ENCODE data around the gene INPP4A.

The INPP4A gene

GRCh38 chr2:98568161-98568956 is 123.7 kb downstream of the INPP4A start:
- Histone ChIP-seq H3K9ac (ENCODE audit: insufficient read length) (no peak overlapping the region), H3K4me3 (no peak overlapping the region), H3K9me3 (ENCODE audit: low read depth, low read length) (no peaks in the 10 kb centered on the region), H3K27ac (no peak overlapping the region), H3K36me3 (ENCODE audit: insufficient read depth, low read length) (peaks cover 5% of the 10 kb centered on the region; the same call in 1 of the 2 replicates)
- TF ChIP-seq POLR2AphosphoS5 (IDR thresholded peaks at IDR 0.05; ENCODE audit: borderline replicate concordance, low read depth, low read length) (no peak), FOXP2 (optimal IDR thresholded peaks at IDR 0.05; ENCODE audit: control extremely low read depth, extremely low read length, insufficient read depth) (no peak), EZH2 (IDR thresholded peaks at IDR 0.05) (no peak)
- DNase-seq (ENCODE audit: low read depth, low spot score), result no peak

- no peak overlapping the region for H3K4me3 ChIP-seq
- DNase-seq (ENCODE audit: low read depth, low spot score), result no peak
- TF ChIP-seq POLR2AphosphoS5 (IDR thresholded peaks at IDR 0.05; ENCODE audit: borderline replicate concordance, low read depth, low read length), result no peak
- no peak for TF ChIP-seq FOXP2 (optimal IDR thresholded peaks at IDR 0.05; ENCODE audit: control extremely low read depth, extremely low read length, insufficient read depth)
- no peak for TF ChIP-seq EZH2 (IDR thresholded peaks at IDR 0.05)
- H3K9ac ChIP-seq (ENCODE audit: insufficient read length), result no peak overlapping the region
- no peak overlapping the region for H3K27ac ChIP-seq
- no peaks in the 10 kb centered on the region for H3K9me3 ChIP-seq (ENCODE audit: low read depth, low read length)
- peaks cover 5% of the 10 kb centered on the region; the same call in 1 of the 2 replicates for H3K36me3 ChIP-seq (ENCODE audit: insufficient read depth, low read length)
Measured at GRCh38 chr2:98569197-98569793, 124.6 kb downstream of the INPP4A start.

- TF ChIP-seq POLR2AphosphoS5 (IDR thresholded peaks at IDR 0.05; ENCODE audit: borderline replicate concordance, low read depth, low read length), result no peak
- no peak for TF ChIP-seq EZH2 (IDR thresholded peaks at IDR 0.05)
- TF ChIP-seq FOXP2 (optimal IDR thresholded peaks at IDR 0.05; ENCODE audit: control extremely low read depth, extremely low read length, insufficient read depth), result no peak
- Histone ChIP-seq H3K27ac (no peak overlapping the region), H3K36me3 (ENCODE audit: insufficient read depth, low read length) (peaks cover 5% of the 10 kb centered on the region; the same call in 1 of the 2 replicates), H3K4me3 (no peak overlapping the region), H3K9me3 (ENCODE audit: low read depth, low read length) (no peaks in the 10 kb centered on the region), H3K9ac (ENCODE audit: insufficient read length) (no peak overlapping the region)
- no peak for DNase-seq (ENCODE audit: low read depth, low spot score)
Measured at GRCh38 chr2:98569915-98570314, 125.3 kb downstream of the INPP4A start.

- no peak for DNase-seq (ENCODE audit: low read depth, low spot score)
- TF ChIP-seq POLR2AphosphoS5 (IDR thresholded peaks at IDR 0.05; ENCODE audit: borderline replicate concordance, low read depth, low read length), result no peak
- no peak for TF ChIP-seq FOXP2 (optimal IDR thresholded peaks at IDR 0.05; ENCODE audit: control extremely low read depth, extremely low read length, insufficient read depth)
- TF ChIP-seq EZH2 (IDR thresholded peaks at IDR 0.05), result no peak
- Histone ChIP-seq H3K9me3 (ENCODE audit: low read depth, low read length) (no peaks in the 10 kb centered on the region), H3K9ac (ENCODE audit: insufficient read length) (no peak overlapping the region), H3K36me3 (ENCODE audit: insufficient read depth, low read length) (peaks cover 5% of the 10 kb centered on the region; the same call in 1 of the 2 replicates), H3K4me3 (no peak overlapping the region), H3K27ac (no peak overlapping the region)
Measured at GRCh38 chr2:98570356-98570755, 125.7 kb downstream of the INPP4A start.

- Histone ChIP-seq H3K36me3 (ENCODE audit: insufficient read depth, low read length) (peaks cover 5% of the 10 kb centered on the region; the same call in 1 of the 2 replicates), H3K9me3 (ENCODE audit: low read depth, low read length) (no peaks in the 10 kb centered on the region), H3K27ac (no peak overlapping the region), H3K9ac (ENCODE audit: insufficient read length) (no peak overlapping the region), H3K4me3 (no peak overlapping the region)
- TF ChIP-seq POLR2AphosphoS5 (IDR thresholded peaks at IDR 0.05; ENCODE audit: borderline replicate concordance, low read depth, low read length) (no peak), FOXP2 (optimal IDR thresholded peaks at IDR 0.05; ENCODE audit: control extremely low read depth, extremely low read length, insufficient read depth) (no peak), EZH2 (IDR thresholded peaks at IDR 0.05) (no peak)
- DNase-seq (ENCODE audit: low read depth, low spot score), result no peak
Measured at GRCh38 chr2:98571121-98571701, 126.6 kb downstream of the INPP4A start.

- Histone ChIP-seq H3K9ac (ENCODE audit: insufficient read length) (no peak overlapping the region), H3K36me3 (ENCODE audit: insufficient read depth, low read length) (peaks cover 5% of the 10 kb centered on the region; the same call in 1 of the 2 replicates), H3K4me3 (no peak overlapping the region), H3K9me3 (ENCODE audit: low read depth, low read length) (no peaks in the 10 kb centered on the region), H3K27ac (no peak overlapping the region)
- DNase-seq (ENCODE audit: low read depth, low spot score), result no peak
- no peak for TF ChIP-seq FOXP2 (optimal IDR thresholded peaks at IDR 0.05; ENCODE audit: control extremely low read depth, extremely low read length, insufficient read depth)
- TF ChIP-seq POLR2AphosphoS5 (IDR thresholded peaks at IDR 0.05; ENCODE audit: borderline replicate concordance, low read depth, low read length), result no peak
- TF ChIP-seq EZH2 (IDR thresholded peaks at IDR 0.05), result no peak
Measured at GRCh38 chr2:98571796-98572195, 127.1 kb downstream of the INPP4A start.

GRCh38 chr2:98572211-98572610 is 127.6 kb downstream of the INPP4A start:
- no peaks in the 10 kb centered on the region for H3K9me3 ChIP-seq (ENCODE audit: low read depth, low read length)
- H3K27ac ChIP-seq, result no peak overlapping the region
- DNase-seq (ENCODE audit: low read depth, low spot score), result no peak
- no peak overlapping the region for H3K9ac ChIP-seq (ENCODE audit: insufficient read length)
- H3K4me3 ChIP-seq, result no peak overlapping the region
- peaks cover 5% of the 10 kb centered on the region; the same call in 1 of the 2 replicates for H3K36me3 ChIP-seq (ENCODE audit: insufficient read depth, low read length)
- no peak for TF ChIP-seq FOXP2 (optimal IDR thresholded peaks at IDR 0.05; ENCODE audit: control extremely low read depth, extremely low read length, insufficient read depth)
- no peak for TF ChIP-seq POLR2AphosphoS5 (IDR thresholded peaks at IDR 0.05; ENCODE audit: borderline replicate concordance, low read depth, low read length)
- TF ChIP-seq EZH2 (IDR thresholded peaks at IDR 0.05), result no peak

GRCh38 chr2:98572676-98573075 is 128.0 kb downstream of the INPP4A start:
- TF ChIP-seq POLR2AphosphoS5 (IDR thresholded peaks at IDR 0.05; ENCODE audit: borderline replicate concordance, low read depth, low read length) (no peak), EZH2 (IDR thresholded peaks at IDR 0.05) (no peak)
- Histone ChIP-seq H3K27ac (no peak overlapping the region), H3K36me3 (ENCODE audit: insufficient read depth, low read length) (peaks cover 5% of the 10 kb centered on the region; the same call in 1 of the 2 replicates), H3K9ac (ENCODE audit: insufficient read length) (no peak overlapping the region), H3K9me3 (ENCODE audit: low read depth, low read length) (no peaks in the 10 kb centered on the region), H3K4me3 (no peak overlapping the region)
- DNase-seq (ENCODE audit: low read depth, low spot score), result no peak
